ENCODE measurements around the gene TMEM54. TPM values are rescaled to one million over a fixed set of nuclear protein-coding genes. Genes with fewer than 3 reads are reported as not detected.
"Not testable (repeated sequence)": the region's sequence is repeated elsewhere in the genome, so short reads cannot be mapped to it uniquely, and the experiment has no call there.

The TMEM54 gene
- total and polyA plus RNA-seq, 12 donors = 1.3 to 123 (median 21.2) TPM

DNA sequence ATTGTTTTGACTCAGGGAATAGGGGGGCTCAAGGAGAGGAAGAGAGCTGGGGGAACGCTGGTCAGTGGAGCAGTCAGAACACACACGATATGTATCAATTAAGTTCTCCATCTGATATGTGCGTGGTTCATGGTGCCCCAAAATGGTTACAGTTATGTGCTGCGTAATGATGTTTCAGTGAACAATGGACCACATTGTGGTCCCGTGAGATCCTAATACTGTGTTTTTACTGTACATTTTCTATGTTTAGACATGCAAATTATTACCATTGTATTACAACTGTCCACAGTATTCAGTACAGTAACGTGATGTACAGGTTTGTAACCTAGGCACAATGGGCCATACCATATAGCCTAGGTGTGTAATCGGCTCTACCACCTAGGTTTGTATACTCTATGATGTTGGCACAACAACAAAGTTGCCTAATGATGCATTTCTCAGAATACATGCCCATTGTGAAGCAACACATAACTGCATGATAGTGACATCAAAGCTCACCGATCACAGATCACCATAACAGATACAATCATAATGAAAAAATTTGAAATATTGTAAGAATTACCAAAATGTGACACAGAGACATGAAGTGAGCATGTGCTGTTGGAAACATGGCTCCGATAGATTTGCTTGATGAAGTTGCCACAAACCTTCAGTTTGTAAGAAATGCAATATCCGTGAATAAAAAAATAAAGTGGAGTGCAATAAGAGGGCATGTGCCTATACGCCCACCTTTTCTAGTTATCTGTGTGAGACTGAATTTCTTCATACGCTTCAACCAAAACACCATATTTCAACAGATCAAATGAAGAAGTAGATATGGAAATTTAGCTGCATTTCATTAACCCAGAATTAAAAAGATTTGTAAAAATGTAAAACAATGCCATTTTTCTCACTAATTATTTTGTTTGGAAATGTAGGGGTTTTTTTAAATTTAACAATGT lies 14.8 kb upstream of the TMEM54 start:
- TF ChIP-seq, protein P1, sequence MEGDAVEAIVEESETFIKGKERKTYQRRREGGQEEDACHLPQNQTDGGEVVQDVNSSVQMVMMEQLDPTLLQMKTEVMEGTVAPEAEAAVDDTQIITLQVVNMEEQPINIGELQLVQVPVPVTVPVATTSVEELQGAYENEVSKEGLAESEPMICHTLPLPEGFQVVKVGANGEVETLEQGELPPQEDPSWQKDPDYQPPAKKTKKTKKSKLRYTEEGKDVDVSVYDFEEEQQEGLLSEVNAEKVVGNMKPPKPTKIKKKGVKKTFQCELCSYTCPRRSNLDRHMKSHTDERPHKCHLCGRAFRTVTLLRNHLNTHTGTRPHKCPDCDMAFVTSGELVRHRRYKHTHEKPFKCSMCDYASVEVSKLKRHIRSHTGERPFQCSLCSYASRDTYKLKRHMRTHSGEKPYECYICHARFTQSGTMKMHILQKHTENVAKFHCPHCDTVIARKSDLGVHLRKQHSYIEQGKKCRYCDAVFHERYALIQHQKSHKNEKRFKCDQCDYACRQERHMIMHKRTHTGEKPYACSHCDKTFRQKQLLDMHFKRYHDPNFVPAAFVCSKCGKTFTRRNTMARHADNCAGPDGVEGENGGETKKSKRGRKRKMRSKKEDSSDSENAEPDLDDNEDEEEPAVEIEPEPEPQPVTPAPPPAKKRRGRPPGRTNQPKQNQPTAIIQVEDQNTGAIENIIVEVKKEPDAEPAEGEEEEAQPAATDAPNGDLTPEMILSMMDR (IDR thresholded peaks at IDR 0.05) = no peak
- no peak for TF ChIP-seq POLR2A (IDR thresholded peaks at IDR 0.05)
- WGBS, 4 donors = 82 to 92% (median 87%) methylated on average over 12 of the region's 12 CpGs

GRCh38 chr1:32910319-32910718 lies 9.1 kb upstream of the TMEM54 start:
- WGBS, 4 donors = 87 to 94% (median 92%) methylated on average over 5 of the region's 5 CpGs
- Histone ChIP-seq H3K4me3 (no peak overlapping the region), H3K9me3 (replicated peaks in 1 of 3) (no peaks in the 10 kb centered on the region), H3K27ac (no peak overlapping the region), H3K27me3 (no peaks in the 10 kb centered on the region), H3K4me1 (replicated peaks in 1 of 2) (no peaks in the 10 kb centered on the region), H3K36me3 (replicated peaks in 1 of 2) (no peaks in the 10 kb centered on the region)
- TF ChIP-seq, protein P1 (IDR thresholded peaks at IDR 0.05) = no peak
- TF ChIP-seq POLR2A (IDR thresholded peaks at IDR 0.05) = no peak
- no peak for DNase-seq
- intact Hi-C loops (cut with DNase I) = no loop called here

More for the DNA sequence above, 14.8 kb upstream of the TMEM54 start:
- Histone ChIP-seq H3K36me3 (replicated peaks in 1 of 2) (no peaks in the 10 kb centered on the region), H3K9me3 (replicated peaks in 1 of 3) (no peaks in the 10 kb centered on the region), H3K27ac (no peak overlapping the region), H3K4me1 (replicated peaks in 1 of 2) (no peaks in the 10 kb centered on the region), H3K4me3 (no peak overlapping the region), H3K27me3 (no peaks in the 10 kb centered on the region)
- intact Hi-C loops (cut with DNase I) = no loop called here
- DNase-seq = no peak

DNA sequence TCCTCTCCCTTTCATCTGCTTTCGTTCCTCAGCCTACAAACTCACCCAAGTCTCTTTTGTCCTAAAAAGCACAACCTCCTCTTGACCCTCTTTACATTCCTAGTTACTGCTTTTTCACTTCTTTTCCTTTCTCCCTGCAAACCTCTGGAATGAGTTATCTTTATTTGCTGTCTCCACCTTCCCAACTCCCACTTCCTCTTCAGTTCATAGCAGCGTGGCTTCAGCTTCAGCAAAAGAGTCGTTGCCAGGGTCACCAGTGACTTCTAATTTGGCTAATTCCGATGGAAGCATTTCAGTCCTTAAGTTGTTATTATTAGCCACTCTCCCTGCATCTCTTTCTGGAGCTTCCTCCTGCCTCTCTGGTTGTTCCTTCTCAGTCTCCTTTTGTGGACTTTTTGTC lies 6.2 kb upstream of the TMEM54 start:
- intact Hi-C loops (cut with DNase I) = no loop called here
- Histone ChIP-seq H3K36me3 (replicated peaks in 1 of 2) (no peaks in the 10 kb centered on the region), H3K4me1 (replicated peaks in 1 of 2) (no peaks in the 10 kb centered on the region), H3K27me3 (no peaks in the 10 kb centered on the region), H3K9me3 (replicated peaks in 1 of 3) (no peaks in the 10 kb centered on the region), H3K27ac (no peak overlapping the region), H3K4me3 (no peak overlapping the region)
- 28 to 33% (median 31%) methylated on average over 4 of the region's 4 CpGs for WGBS, 4 donors
- DNase-seq = no peak
- TF ChIP-seq, protein P1 (IDR thresholded peaks at IDR 0.05) = no peak
- TF ChIP-seq POLR2A (IDR thresholded peaks at IDR 0.05) = no peak

DNA sequence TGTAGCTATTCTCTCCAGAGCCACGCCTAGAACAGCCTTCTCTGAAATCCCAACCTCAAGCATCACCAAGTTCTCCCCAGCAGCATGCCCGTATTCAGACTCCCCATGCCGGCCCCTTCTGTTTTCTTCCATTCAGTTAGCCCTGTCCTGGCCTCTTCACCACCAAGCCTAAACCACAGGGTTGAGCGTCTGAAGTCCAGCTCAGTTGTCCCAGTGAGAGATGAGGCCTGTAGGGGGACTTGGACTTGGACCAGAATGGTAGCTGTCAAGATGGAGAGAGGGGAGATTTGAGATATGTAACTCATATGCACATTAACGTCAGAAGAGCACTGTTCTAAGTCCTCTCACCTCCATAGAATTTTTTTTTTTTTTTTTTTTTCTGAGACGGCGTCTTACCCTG lies 5.5 kb upstream of the TMEM54 start:
- DNase-seq = no peak
- 83 to 88% (median 86%) methylated on average over 7 of the region's 7 CpGs for WGBS, 4 donors
- intact Hi-C loops (cut with DNase I) = no loop called here
- no peak overlapping the region for H3K4me3 ChIP-seq
- TF ChIP-seq, protein P1 (IDR thresholded peaks at IDR 0.05) = no peak
- TF ChIP-seq POLR2A (IDR thresholded peaks at IDR 0.05) = no peak
- H3K9me3 ChIP-seq (replicated peaks in 1 of 3) = no peaks in the 10 kb centered on the region
- no peaks in the 10 kb centered on the region for H3K27me3 ChIP-seq
- H3K4me1 ChIP-seq (replicated peaks in 1 of 2) = peaks cover 0 to 2% of the 10 kb centered on the region in 2 donors
- no peaks in the 10 kb centered on the region for H3K36me3 ChIP-seq (replicated peaks in 1 of 2)
- no peak overlapping the region for H3K27ac ChIP-seq

- H3K27me3 ChIP-seq; H3K4me3 ChIP-seq; intact Hi-C loops (cut with DNase I); H3K4me1 ChIP-seq (replicated peaks in 1 of 2); DNase-seq; H3K9me3 ChIP-seq (replicated peaks in 1 of 3); H3K36me3 ChIP-seq (replicated peaks in 1 of 2); H3K27ac ChIP-seq: not testable (repeated sequence)
- 80 to 83% (median 81%) methylated on average over 10 of the region's 10 CpGs for WGBS, 4 donors
Observed at GRCh38 chr1:32905588-32905987, 4.4 kb upstream of the TMEM54 start.
